Vagina (tissue), 2 donors: ENCODE results near the gene C1orf74.

Experiments used
- CTCF ChIP-seq, 3 experiments: fragments of 450-650 bp in 2 of 3; fragments of 200-600 bp in 1 of 3; sonication (generic) in 1 of 3; IDR thresholded peaks; one replicate each; pipeline ENCODE4 v1.5.1; 2017 to 2019; ENCODE audit warnings: antibody characterized with exemption in 3 of 3, mild to moderate bottlenecking in 2 of 3, moderate library complexity in 2 of 3
- POLR2A ChIP-seq, 2 donors: fragments of 450-650 bp; IDR thresholded peaks; one replicate each; pipeline ENCODE4 v1.6.1; 2017; ENCODE audit warnings: antibody characterized with exemption in 2 of 2, mild to moderate bottlenecking in 2 of 2, moderate library complexity in 2 of 2

DNA sequence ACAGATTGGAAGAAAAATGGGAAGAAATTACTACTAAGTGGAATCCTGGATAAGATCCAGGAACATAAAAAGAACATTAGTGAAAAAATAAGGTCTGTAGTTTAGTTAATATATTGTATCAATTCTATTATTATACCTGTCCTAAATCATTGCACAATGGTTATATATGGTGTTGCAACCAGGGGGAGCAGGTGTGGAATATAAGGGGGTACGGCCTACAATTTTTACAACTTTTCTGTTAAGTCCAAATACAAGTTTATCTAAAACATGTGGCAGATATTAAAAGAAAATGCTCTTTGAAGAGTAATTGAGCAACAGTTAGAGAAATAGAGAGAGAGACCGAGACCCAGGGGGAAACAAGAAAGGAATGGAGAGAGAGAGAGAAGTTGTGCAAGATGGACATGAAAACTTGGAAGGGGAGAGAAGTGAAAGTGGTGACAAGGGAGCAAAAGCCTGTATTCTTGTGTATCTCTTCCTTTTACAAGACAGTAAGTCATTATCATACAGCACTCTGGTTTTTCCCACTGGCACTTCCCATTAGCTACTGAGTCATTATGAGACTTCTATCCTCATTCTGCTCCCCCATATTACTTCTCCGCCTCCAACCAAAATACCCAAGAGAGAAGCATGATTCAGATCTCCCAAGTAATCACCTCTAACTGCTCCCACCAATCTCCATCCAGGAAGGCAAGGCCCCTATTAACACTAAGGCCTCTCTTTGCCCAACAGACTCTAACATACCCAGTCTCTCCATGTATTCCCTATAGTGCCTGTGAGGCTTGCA, 50.8 kb downstream of the C1orf74 start:
- no peak for TF ChIP-seq CTCF (IDR thresholded peaks at IDR 0.05)
- TF ChIP-seq POLR2A (IDR thresholded peaks at IDR 0.05), result no peak
